Airway epithelial cell (primary cell): ENCODE data around the gene ABCA10. TPM values are rescaled to one million over a fixed set of nuclear protein-coding genes. Genes with fewer than 3 reads are reported as not detected.

Experiments used
- total RNA-seq: library from RNA; depleted of rRNA; stranded (reverse); fragments of >200 nt; gene quantifications from 2 replicates; pipeline ENCODE4 v1.2.3, GENCODE V29; 2015

ABCA10 gene
- 0.35 and 0.42 TPM in 2 replicates for total RNA-seq

GRCh38 chr17:69228576-69228975 is at the start of gene ABCA10:
ABCA10 (minus strand) TSS chr17:69228824; CDS start chr17:69225358, 3,466 bp downstream.

GRCh38 chr17:69141431-69142174 is 87.0 kb downstream of the ABCA10 start, which contains the start of gene ABCA6:
ABCA6 (minus strand) TSS chr17:69141895; CDS start chr17:69140703, 1,192 bp downstream.

Other genes with a start within 250 kb of the ABCA10 start
- gene ABCA9, start 167.9 kb downstream of the ABCA10 start, total RNA-seq: under 0.01 TPM in 1 of 2 replicates, not detected in the other
- 0.21 TPM in 1 of 2 replicates, not detected in the other for gene ABCA6, start 86.9 kb downstream of the ABCA10 start, total RNA-seq
- 3.6 and 5.7 TPM in 2 replicates for gene ABCA5, start 98.3 kb upstream of the ABCA10 start, total RNA-seq
- gene MAP2K6, start 185.9 kb upstream of the ABCA10 start, total RNA-seq: 0.79 and 0.85 TPM in 2 replicates